K562 (cell line): Measurements from ENCODE around the gene SOBP. TPM values are rescaled to one million over a fixed set of nuclear protein-coding genes. Genes with fewer than 3 reads are reported as not detected.

ENCODE experiments used
- CHD1 ChIP-seq: fragments of 200-600 bp; sonication (generic); IDR thresholded peaks from one replicate; pipeline ENCODE4 v1.6.1; 2012; ENCODE audit warnings: mild to moderate bottlenecking, moderate library complexity, low read length, inconsistent platforms
- CUX1 ChIP-seq: fragments of 200-800 bp; sonication (Bioruptor generic); IDR thresholded peaks from 2 replicates; pipeline ENCODE4 v1.6.1; 2016; ENCODE audit warnings: missing genetic modification characterization, missing compliant biosample characterization
- GABPB1 ChIP-seq: sonication (generic); formaldehyde crosslinking; IDR thresholded peaks from 2 replicates; pipeline ENCODE4 v1.8.0; 2022; ENCODE audit warnings: mild to moderate bottlenecking, missing genetic modification reagents
- HMGN3 ChIP-seq: IDR thresholded peaks from 2 replicates; pipeline ENCODE4 v1.6.1; 2011; ENCODE audit warnings: borderline replicate concordance, low read depth, mild to moderate bottlenecking, mixed read lengths, low read length; ENCODE audit not compliant: insufficient read length; ENCODE audit errors: extremely low read depth
- KDM4B ChIP-seq, 2 experiments: fragments of 450-650 bp in 1 of 2; sonication (generic) in 1 of 2; IDR thresholded peaks; 2 replicates each; pipeline ENCODE4 v1.6.1; 2016 to 2017; ENCODE audit warnings: borderline replicate concordance in 2 of 2, antibody characterized with exemption in 1 of 2, low read depth in 1 of 2, mild to moderate bottlenecking in 1 of 2
- RBM17 ChIP-seq: fragments of 200-400 bp; formaldehyde crosslinking; IDR thresholded peaks from 2 replicates; pipeline ENCODE4 v1.6.1; 2017; ENCODE audit warnings: low read depth, mild to moderate bottlenecking, low read length, borderline replicate concordance
- TAF9B ChIP-seq: fragments of 450-650 bp; IDR thresholded peaks from 2 replicates; pipeline ENCODE4 v1.6.1; 2018; ENCODE audit warnings: mild to moderate bottlenecking; ENCODE audit not compliant: partially characterized antibody
- TRIM28 ChIP-seq: fragments of 450-650 bp; IDR thresholded peaks from 2 replicates; pipeline ENCODE4 v1.6.1; 2017
- ZNF224 ChIP-seq: sonication (generic); formaldehyde crosslinking; IDR thresholded peaks from 2 replicates; pipeline ENCODE4 v1.8.0; 2022; ENCODE audit warnings: mild to moderate bottlenecking, missing genetic modification reagents
- polyA plus RNA-seq, 8 experiments: library from polyadenylated mRNA; depleted of rRNA in 4 of 8; stranded (reverse) in 5 of 8; unstranded in 3 of 8; fragments of >200 nt; fragmentation: Nextera tagmentation in 2 of 8; fragmentation: Illumina TruSeq in 1 of 8; extraction: Ambion mirVana in 2 of 8; extraction: Trizol in 1 of 8; gene quantifications; 2 replicates each; pipeline versions ENCODE4 v1.2.1 to v1.2.3, GENCODE V29; 2011 to 2014; ENCODE audit warnings: inconsistent platforms in 1 of 8, missing spikeins in 1 of 8
- total RNA-seq, 7 experiments: library from RNA; depleted of rRNA in 6 of 7; stranded (reverse); fragments of >200 nt in 6 of 7; fragmentation: Illumina TruSeq in 2 of 7; extraction: Trizol in 2 of 7; gene quantifications; 2 replicates each; pipeline versions ENCODE4 v1.2.1 to v1.2.3, GENCODE V29; 2011 to 2021; ENCODE audit warnings: low replicate concordance in 1 of 7
- TF ChIP-seq, protein P1 (sequence below), 2 experiments: IDR thresholded peaks; 2 replicates each; pipeline ENCODE4 v1.6.1; 2011; ENCODE audit warnings: borderline replicate concordance in 1 of 2, control low read depth in 1 of 2, low read depth in 1 of 2, low read length in 1 of 2, mild to moderate bottlenecking in 1 of 2, mixed read lengths in 1 of 2, moderate library complexity in 1 of 2; ENCODE audit not compliant: insufficient read depth in 1 of 2, insufficient read length in 1 of 2, poor library complexity in 1 of 2, severe bottlenecking in 1 of 2; ENCODE audit errors: extremely low read depth in 1 of 2
- TF ChIP-seq, protein P2 (sequence below): sonication (generic); formaldehyde crosslinking; IDR thresholded peaks from 2 replicates; pipeline ENCODE4 v1.8.0; 2022; ENCODE audit warnings: mild to moderate bottlenecking, missing genetic modification reagents, borderline replicate concordance

The SOBP gene
- total and polyA plus RNA-seq, 9 of the 15 experiments (the other 6 are each of a cell fraction or from before 2014, with no cell fraction given) = 0.16 TPM; not detected in 8

DNA sequence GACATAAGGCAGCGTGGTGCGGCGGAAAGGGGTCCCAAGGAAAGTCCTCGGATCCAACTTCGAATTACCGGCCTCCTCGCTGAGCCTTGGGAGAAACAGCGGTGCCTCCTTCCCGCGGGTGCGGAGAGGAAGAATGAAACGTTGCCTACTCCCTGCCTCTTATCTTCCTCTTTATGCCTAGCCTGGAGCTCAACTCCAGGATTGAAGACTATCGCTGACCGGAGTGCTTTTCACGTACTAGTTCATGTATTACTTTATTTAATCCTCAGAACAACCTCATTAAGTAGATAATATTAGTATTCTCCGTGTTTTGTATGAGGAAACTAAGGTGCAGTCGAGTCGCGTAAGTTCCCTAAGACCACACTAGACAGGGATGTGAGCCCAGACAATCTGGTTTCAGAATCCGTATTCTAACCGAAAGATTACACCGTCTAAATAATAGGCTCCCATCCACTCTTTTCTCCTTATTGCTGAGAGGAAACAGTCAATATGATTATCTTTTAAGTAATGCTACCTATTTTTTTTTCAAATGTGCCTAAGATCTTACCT is 29.8 kb upstream of the SOBP start (continued):
- TF ChIP-seq, protein P1, sequence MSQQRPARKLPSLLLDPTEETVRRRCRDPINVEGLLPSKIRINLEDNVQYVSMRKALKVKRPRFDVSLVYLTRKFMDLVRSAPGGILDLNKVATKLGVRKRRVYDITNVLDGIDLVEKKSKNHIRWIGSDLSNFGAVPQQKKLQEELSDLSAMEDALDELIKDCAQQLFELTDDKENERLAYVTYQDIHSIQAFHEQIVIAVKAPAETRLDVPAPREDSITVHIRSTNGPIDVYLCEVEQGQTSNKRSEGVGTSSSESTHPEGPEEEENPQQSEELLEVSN (IDR thresholded peaks at IDR 0.05; ENCODE audit: borderline replicate concordance in 1 of 2, extremely low read depth in 1 of 2, insufficient read depth in 1 of 2, insufficient read length in 1 of 2, low read depth in 1 of 2, low read length in 1 of 2, poor library complexity in 1 of 2, severe bottlenecking in 1 of 2) = peak in 1 of 2 experiments; percentile 5
- TF ChIP-seq CHD1 (peak; percentile 48), KDM4B (IDR thresholded peaks at IDR 0.05; ENCODE audit: borderline replicate concordance in 2 of 2, low read depth in 1 of 2) (0 out of 4 replicates have a peak, but pooled peaks of 1 of the 2 experiments have one; percentile 11), TAF9B (no peak), RBM17 (no peak), GABPB1 (CRISPR knock-in tag) (peak; percentile 0; the same call in 1 of the 2 replicates), TRIM28 (no peak), HMGN3 (no peak), CUX1 (CRISPR knock-in tag) (no peak), ZNF224 (0 out of 2 replicates have a peak, but pooled peaks have one; percentile 11)
- TF ChIP-seq, protein P2, sequence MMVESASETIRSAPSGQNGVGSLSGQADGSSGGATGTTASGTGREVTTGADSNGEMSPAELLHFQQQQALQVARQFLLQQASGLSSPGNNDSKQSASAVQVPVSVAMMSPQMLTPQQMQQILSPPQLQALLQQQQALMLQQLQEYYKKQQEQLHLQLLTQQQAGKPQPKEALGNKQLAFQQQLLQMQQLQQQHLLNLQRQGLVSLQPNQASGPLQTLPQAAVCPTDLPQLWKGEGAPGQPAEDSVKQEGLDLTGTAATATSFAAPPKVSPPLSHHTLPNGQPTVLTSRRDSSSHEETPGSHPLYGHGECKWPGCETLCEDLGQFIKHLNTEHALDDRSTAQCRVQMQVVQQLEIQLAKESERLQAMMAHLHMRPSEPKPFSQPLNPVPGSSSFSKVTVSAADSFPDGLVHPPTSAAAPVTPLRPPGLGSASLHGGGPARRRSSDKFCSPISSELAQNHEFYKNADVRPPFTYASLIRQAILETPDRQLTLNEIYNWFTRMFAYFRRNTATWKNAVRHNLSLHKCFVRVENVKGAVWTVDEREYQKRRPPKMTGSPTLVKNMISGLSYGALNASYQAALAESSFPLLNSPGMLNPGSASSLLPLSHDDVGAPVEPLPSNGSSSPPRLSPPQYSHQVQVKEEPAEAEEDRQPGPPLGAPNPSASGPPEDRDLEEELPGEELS (CRISPR knock-in tag) = 0 out of 2 replicates have a peak, but pooled peaks have one; percentile 27
